IMR-90 (cell line): ENCODE data around the gene OPA3.

Source experiments
- CHD1 ChIP-seq: IDR thresholded peaks from 2 replicates; pipeline ENCODE4 v1.6.1; 2012; ENCODE audit warnings: low read depth, low read length, improper control_type of control experiment
- CTCF ChIP-seq: conservative IDR thresholded peaks from 2 replicates; pipeline ENCODE4 v1.5.1; 2012; ENCODE audit warnings: mild to moderate bottlenecking, low read depth, low read length, improper control_type of control experiment
- FOS ChIP-seq: fragments of 150-350 bp; IDR thresholded peaks from 2 replicates; pipeline ENCODE4 v1.6.1; 2016; ENCODE audit warnings: low read depth, low read length
- POLR2A ChIP-seq: IDR thresholded peaks from 2 replicates; pipeline ENCODE4 v1.6.1; 2012; ENCODE audit warnings: mild to moderate bottlenecking, low read depth, low read length
- TF ChIP-seq, protein P1 (sequence below): fragments of 150-350 bp; IDR thresholded peaks from 2 replicates; pipeline ENCODE4 v1.6.1; 2017; ENCODE audit warnings: mild to moderate bottlenecking, antibody characterized with exemption, low read length, low read depth

DNA sequence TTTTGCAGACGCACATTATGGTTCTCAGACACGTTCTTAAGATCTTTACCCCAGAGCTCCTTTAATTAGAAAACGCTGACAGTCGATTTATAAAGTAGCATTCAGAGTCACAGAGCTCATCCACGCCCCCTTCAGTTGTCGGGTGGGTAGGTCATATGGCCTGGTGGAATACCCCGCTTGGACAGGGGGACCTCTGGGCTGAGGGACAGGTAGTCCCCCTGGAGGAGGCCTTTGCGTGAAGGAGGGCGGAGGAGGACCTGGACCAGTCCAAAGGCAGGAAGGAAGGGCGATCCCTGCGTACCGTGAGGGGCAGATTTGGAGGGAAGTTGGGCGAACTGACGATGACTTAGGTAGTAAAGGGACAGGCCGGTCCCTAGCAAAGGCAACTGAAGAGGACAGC, 56.9 kb downstream of the OPA3 start:
- no peak for TF ChIP-seq CTCF
- no peak for TF ChIP-seq FOS
- TF ChIP-seq POLR2A: no peak
- no peak for TF ChIP-seq CHD1
- TF ChIP-seq, protein P1, sequence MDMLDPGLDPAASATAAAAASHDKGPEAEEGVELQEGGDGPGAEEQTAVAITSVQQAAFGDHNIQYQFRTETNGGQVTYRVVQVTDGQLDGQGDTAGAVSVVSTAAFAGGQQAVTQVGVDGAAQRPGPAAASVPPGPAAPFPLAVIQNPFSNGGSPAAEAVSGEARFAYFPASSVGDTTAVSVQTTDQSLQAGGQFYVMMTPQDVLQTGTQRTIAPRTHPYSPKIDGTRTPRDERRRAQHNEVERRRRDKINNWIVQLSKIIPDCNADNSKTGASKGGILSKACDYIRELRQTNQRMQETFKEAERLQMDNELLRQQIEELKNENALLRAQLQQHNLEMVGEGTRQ: no peak
